GM21423 (cell line): ENCODE measurements around the gene GRIP2.

Source experiments
- ATAC-seq: cut with Tn5 transposase; IDR thresholded peaks from one replicate; pipeline ENCODE4 v1.9.1; 2021; ENCODE audit warnings: mild to moderate bottlenecking, moderate library complexity; ENCODE audit not compliant: unreplicated experiment

GRIP2 gene

DNA sequence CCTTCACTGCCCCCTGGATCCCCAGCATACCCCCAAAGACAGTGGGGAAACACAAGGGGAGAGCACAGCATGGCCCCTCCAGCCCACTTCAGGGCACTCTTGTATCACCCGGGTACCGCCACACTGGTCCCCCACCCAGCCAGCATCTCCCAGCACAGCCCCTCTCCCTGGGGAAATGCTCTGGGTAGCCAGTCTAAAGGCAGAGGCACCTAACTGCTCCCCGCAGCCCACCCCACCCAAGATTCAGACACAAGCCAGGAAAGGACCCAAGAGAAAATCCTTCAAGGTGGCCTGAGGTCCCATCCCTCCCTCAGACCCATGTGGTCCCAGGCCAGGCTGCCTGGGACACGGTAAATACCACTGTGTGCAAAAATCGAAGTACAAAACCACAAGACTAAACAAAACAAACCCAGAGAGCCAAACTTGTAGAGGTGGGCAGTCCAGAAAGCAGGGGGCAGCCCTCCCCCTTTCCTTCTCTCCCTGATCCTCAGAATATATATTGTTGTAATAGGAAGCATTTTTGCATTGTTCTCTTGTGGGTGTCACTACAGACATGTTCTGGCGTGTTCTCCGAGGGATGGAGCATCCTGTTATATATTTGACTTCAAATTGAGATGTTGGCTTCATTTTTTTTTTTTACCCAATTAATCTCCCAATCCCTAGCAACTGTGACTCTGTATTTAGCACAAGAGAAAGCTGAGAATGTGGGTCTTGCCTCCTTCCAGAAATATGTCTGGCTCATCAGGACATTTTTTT, 51.7 kb downstream of the GRIP2 start:
- ATAC-seq: no peak

DNA sequence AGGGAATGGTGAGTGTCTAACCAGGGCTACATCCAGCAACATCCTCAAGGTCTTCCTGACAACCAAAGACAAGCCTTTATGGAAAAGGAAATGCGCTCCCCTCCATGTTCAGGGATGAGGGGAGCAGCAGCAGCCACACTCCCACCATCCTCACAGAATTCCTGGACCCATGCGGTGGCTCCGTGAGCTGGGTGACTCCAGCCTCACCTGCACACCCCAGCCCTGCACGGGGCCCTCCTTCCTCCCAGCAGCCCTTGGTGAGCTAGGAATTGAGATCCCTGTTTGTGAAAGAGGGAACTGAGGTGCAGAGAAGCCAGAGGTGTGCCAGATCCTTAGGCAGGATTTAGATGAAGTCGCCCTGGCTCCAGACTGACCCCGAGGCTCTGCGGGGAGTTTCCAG, 52.3 kb downstream of the GRIP2 start:
- no peak for ATAC-seq

DNA sequence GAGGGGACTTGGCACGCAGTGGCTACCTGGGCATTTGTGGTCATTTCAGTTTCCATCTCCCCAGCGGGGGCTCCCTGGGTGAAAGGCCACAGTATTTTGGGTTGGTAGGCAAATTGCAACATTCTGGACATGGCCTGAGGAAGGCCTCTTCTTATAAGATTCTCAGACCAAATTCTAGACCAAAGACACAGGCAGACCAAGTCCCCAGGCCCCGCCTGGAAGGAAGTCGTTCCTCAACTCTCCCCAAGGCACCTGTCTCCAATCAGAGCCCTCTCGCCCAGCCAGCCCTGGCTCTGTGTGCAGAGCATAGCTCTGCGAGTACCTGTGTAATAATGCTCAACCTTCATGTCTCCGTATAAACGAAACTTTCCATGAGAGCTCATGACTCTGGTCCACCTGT, 53.1 kb downstream of the GRIP2 start:
- ATAC-seq: no peak

DNA sequence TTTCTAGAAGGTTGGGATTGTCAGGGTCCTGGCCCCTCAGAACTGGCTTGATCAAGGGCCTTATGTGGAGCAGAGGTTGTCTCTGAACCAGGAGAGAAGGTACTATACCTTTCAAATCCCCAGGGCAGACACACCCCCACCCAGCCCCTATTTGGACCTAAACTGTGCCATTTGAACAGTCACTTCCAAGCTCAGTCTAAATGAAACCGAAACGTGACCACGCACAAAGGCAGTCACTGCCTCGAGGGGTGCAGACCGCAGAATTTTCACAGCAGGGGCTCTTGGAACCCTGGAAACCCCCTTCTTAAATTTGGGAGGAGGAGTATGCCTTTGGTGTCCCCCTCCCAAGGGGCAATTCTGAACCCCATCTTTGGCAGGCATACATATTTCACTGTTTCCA, 53.7 kb downstream of the GRIP2 start:
- ATAC-seq: no peak

DNA sequence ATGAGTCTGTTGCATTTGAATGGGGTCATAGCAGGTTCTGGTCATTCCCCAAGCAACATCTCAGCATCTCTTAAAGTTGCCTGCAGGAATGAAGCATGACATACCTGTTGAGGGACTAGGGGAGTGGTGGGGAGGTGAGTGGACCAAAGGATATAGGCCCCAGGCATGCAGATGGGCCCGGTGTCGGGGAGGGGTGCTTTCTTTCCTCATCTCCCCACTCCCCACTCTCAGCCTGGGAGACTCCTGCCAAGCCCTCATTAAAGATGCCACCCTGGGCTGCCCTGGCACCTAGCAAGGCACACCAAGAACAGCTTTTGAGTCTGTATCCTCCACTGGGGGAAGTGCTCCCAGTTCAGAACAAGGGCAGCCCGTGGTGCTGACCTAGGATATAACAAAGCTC, 54.2 kb downstream of the GRIP2 start:
- ATAC-seq: no peak

DNA sequence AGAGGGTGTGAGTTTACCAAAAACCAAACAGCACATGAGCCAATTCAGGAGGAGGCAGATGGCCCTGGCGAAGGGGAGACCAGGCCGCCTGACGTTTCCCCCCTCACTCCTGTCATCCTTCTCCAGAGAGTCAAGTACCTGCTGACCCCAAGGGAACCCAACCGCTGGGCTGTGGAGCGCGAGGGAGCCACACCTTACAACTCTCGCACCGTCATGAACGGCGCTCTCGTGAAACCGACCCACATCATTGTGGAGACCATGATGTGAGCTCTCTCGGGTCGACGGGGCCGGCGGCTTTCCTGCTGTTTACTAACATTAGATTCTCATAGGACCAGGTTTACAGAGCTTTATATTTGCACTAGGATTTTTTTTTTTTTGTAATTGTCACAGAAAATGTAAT, 55.4 kb downstream of the GRIP2 start:
- ATAC-seq: no peak

DNA sequence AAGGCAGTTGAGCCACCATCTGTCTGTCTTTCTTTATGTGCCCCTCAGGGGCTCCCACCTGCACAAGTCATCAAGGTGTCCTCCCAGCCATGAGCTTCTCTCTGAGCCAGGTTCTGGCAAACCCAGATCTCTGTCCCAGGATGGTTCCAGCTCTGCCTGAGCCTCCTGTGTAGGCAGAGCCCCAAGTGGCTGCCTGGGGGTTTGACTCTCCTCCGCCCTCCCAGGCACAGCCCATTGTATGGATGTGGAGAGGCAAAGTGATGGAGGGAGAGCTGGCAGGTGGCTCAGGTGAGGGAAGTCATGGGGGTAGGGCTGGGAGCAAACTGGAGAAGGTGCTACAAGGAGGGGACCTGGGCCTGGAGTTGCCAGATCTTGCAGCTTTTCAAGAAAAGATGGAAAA, 56.9 kb downstream of the GRIP2 start:
- ATAC-seq: no peak

DNA sequence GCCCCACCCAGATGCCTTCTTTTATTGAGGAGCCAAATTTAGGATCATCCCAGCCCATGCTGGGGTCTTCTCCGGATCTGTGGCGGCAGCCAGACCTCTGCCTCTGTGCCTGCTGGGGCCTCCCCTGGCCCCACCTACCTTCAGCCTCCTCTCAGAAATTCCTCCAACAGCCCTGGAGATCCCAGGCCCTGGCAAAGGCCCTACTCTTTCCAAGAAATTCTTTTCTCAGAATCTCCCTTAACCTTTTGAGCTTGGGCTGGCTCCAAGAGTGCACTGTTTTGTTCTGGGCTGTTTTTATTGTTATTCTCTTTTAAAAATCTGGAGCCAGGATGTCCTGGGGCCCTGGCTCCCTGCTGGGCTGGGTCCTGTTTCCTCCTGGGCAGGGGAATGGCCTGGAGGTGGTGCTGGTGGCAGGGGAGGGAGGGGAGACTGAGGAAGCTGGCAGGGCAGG, 57.8 kb downstream of the GRIP2 start:
- ATAC-seq: no peak

DNA sequence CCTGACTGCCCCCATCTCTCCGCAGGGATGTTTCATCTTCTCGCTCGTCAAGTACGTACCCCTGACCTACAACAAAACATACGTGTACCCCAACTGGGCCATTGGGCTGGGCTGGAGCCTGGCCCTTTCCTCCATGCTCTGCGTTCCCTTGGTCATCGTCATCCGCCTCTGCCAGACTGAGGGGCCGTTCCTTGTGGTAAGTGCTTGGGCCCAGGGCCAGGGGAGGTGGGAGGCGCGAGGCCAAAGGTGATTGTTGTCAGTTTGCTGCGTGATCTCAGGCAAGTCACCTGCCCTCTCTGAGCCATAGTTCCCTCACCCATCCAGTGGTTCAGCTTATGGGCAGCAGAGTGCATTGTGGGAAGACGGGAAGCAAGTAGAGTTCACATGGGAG, 58.5 kb downstream of the GRIP2 start:
- ATAC-seq: no peak

DNA sequence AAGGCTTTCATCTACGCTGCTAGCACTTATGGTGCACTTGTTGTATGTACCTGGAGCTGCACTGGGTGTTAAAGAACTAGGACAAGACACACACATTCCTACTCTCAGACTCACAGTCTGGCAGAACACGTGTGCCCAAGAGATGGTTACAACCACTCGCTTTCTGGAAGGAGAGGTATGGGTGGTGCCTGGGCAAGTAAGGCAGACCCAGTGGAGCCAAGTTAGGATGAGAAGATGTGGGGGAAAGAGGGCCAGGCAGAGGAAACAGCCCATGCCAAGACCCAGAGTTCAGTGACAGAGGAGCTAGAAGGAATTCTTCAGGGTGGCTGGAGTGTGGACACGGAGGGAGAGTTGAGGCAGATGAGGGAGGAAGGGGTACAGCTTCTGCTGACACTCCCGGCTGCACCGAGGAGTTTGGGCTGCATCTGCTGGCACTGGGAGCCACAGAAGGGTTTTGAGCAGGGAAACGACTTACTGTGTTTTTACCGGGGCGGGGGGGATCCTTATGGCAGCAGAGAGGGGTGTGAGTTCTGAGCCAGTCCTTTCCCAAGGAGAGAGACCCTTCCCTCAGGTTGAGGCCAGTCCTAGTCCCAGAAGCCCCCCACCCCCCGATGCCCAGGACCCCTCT, 59.0 kb downstream of the GRIP2 start:
- no peak for ATAC-seq

DNA sequence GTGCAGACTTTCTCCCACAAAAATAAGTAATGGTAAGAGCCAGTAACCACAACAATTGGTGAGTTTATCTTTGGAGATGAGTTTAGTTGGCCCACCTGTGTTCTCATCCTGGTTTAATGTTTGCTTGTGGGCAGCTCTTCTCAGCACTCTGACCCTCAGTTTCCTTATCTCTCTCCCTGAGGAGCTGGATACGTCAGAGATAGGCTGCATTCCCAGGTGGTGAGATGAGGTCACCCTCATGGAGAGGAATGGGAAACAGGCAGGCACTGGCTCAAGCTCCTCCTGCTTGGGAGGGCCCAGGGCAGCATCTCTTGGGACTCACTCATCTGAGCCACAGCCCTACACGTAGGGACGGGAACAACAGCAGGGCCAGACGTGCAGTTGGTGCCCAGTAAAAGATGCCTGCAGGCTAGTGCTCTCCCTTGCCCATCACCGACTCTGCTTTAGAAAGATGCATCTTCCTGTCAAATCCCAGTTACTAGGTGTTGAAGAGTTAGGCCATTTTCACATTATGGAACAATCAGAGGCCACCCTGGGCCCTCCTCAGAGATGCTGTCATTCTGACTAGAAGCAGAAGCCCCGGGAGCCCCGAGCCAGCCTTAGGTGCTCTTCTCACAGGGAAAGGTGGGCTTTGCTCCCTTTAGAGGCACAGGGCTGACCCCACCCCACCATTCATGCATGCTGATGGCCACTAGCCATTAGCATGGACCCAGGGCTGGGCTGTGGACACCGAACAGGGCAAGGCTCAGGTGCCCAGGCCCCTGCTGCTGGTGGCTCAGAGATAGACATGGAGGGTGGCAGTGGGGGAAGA, 59.7 kb downstream of the GRIP2 start:
- no peak for ATAC-seq

DNA sequence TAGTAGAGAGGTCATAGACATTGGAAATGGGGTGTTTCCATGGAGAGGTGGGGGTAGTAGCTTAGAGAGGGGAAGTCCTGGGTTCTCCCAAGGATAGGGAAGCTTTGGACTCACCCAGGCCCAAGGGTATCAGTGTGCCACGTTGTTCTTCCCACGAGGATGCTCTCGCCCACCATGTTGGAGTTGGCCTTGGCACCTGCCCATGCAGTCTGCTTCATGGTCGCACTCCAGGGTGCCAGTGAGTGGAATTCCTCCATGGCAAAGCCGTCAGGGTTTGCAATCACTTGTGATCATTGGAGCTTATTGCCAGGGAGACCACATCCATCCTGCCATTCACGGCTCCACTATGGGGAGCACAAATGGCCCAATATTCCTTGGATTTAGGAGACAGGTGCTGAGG, 60.6 kb downstream of the GRIP2 start:
- ATAC-seq: no peak

DNA sequence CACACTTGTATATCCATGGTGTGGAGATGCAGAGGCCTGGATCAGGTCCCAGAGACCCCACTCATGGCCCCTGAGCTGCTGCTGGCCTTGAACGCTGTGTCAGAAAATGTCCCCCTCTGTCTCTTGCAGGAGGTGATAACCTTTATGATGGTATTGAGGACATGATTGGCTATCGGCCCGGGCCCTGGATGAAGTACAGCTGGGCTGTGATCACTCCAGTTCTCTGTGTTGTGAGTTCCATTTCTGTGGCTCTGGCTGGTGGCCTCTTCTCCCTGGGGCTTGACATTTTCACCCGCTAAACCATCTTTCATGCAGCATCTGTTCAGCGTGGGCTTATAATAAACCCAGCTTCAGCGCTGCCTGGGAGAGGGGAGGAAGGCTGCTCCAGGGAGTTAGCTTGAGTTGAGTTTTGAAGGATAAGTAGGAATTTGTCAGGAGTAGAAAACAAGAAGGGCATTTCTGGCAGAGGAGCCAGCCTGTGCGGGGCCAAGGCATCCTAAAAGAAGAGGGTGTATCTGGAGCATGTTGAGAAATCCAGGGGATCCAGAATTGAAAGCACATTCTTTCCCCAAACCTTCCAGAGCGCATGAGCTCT, 61.1 kb downstream of the GRIP2 start:
- no peak for ATAC-seq

DNA sequence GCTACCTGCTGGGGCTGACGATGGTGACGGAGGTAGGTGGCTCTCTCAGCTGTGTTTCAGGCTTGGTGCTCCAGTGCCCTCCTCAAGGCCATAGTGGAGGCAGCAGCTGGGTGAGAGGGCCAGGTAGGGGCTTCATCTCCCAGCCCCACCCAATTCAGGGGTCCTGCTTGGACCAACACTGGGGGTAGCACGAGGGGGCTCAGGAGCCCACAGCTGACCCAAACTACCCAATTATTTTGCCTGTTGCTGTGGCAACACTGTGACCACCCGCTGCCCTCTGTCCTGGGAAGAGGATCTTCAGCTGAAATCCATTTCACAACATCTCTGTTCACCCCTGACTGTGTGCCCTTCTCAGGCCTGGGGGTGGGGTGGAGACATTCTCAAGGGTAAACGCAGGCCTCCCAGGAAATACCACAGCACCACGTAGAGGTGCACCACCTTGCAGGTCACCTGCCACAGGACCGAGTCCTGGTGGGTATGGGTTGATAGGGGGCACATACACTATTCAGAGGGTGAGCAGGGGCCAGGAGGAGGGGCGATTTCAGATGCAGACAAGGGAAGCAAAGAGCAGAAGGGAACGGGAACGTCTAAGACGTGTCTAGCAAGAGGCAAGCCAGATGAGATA, 62.7 kb downstream of the GRIP2 start:
- ATAC-seq: no peak

DNA sequence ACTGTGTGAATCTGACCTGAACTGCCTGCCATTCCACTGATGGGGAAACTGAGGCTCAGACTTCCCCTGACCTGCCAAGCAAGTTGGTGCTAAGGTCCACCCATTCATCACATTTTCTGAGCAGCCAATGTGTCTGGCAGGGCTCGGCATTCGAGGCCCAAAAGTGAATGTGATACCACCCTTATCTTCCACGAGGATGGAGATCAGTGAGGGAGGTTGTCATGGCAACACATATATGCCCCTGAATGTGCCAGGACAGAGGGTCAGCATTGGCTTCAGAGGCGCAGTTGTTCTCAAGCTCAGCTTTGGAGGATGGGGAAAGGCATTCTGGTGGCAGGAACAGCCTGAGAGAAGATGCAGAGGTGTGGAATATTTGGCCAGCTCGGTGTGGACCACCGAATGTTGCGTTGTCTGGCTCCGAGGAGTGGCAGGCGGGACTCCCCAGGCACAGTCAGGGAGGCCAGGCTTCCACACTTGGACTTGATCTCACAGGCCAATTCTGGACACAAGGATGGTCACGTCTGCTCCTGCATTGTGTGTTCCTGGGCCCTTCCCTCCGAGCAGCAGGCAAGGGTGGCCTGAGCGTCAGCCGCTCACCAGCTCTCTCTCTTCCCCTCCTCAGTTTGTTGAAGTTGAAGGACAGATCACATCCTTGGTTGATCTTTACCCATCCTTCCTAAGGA, 63.4 kb downstream of the GRIP2 start:
- ATAC-seq: no peak

DNA sequence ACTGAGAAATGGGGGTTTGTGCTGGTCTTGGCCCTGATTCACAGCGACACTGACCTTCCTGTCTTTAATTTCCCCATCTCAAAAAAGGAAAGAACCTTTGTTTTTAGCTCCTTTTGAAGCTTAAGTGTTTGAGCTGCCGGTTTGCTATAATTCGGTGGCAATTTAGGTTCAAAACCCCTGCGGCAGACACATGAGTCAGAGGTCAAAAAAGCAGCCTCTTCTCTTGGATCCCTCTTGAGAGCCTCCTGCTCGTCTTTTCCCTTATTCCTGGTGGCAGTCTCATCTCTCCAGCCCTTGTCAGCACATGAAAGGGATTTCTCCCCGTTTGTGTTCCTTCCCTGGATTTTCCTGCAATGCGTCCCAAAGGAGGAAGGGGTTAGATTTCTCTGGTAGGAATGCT, 64.5 kb downstream of the GRIP2 start:
- no peak for ATAC-seq

DNA sequence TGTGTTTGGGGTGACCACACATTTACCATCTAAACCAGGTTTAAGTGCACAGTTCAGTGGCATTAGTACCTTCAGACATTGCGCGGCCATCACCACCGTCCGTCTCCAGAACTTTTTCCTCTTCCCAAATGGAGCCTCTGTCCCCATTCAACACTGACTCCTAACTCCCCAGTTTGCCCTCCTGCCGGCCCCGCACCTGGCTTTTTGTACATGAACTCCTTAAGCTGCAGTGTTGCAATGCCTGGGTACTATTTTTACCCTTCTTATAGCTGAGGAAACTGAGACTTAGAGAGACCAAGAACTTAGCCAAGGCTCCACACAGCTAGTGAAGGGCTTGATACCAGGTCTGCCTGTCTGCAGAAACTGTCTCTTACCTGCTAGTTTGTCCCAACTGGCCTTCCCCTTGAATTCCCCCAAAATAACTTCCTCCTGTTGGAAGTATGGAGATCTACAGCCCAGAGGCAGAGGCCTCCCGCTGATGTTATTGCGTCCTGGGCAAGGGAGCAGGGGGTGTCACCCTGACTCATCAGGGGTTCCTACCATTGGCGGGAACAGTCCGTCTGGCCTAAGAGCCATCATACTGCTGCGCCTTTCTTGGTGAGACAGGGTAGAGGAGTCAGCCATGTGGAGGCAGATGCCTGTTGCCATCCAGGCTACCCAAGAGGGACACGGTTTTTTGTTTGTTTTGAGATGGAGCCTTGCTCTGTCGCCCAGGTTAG, 65.6 kb downstream of the GRIP2 start:
- no peak for ATAC-seq

DNA sequence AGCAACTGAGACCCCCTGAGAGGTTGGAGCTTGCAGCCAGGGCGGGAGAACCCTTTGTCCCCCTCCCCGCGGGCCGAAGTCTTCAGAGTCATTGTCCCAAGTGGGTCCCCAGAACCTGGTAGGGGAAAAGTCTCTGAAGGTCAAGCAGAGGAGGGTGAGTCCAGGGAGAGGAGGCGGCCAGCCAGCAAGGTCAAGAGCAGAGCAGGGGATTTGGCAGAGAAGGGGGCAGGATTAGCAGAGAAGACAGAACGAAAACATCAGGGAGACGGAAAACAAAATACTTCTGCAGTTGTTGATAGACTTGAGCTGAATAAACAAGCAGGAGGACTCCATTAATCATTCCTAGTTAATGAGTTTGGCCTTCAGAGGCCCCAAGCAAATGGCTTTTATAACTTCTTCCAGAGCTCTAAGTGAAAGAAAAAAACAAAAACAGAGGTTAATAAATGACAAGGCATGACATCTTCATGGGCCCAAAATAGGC, 66.7 kb downstream of the GRIP2 start:
- ATAC-seq: no peak

DNA sequence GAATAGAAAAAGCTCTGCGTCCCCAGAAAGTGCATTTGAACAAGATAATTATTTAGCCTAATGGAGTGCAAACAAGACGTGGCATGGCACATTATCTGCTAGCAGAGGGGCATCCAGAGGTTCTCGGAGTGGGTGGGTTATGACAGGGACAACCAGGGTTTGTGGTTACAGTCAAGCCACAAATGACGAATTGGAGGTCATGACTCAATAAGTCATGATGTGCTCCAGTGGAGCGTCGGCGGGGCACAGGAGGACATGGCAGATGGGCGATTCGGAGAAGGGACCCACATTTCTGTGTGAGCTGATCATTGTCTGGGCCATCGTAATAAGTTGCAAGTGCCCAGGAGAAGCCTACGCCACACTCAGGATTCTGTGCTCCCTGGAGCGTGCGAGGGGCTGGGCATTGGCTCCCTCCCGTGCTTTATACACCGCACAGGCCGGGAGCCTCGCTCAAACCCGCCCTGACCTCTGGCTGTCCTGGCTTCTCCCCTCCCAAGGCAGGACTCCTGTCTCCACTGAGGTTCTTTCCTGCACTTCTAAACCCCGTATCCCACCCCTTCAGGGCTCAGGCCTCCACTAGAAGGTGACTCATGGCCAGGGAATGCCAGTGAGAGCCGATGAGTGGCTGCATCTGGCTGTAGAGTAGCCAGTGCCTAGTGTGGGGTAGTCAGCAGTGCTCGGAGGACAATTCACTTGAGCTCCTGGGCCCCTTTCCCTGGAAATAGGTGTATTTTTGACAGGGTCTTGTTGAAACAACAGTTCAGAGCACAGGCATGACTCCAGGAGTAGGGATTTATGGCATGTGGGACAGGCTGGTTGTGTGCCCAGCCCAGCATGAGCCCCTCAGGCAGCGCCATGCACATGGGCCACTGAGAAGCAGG, 67.4 kb downstream of the GRIP2 start:
- no peak for ATAC-seq
